HTR-8/SVneo (cell line): ENCODE data around the gene CSH2.
A peak's percentile ranks its signal among the peaks of the same experiment; 100 is the strongest.
"Not testable (repeated sequence)": the region's sequence is repeated elsewhere in the genome, so short reads cannot be mapped to it uniquely, and the experiment has no call there.

Experiments used
- DNase-seq: peaks from one replicate; pipeline ENCODE4 v3.0.0; 2011; ENCODE audit warnings: low spot score, mixed read lengths; ENCODE audit not compliant: insufficient read length
- FAIRE-seq: peaks from 2 replicates; lab custom pipeline; 2011; peaks lifted over from hg19 to GRCh38; lab: Jason Lieb, UNC

CSH2 gene

DNA sequence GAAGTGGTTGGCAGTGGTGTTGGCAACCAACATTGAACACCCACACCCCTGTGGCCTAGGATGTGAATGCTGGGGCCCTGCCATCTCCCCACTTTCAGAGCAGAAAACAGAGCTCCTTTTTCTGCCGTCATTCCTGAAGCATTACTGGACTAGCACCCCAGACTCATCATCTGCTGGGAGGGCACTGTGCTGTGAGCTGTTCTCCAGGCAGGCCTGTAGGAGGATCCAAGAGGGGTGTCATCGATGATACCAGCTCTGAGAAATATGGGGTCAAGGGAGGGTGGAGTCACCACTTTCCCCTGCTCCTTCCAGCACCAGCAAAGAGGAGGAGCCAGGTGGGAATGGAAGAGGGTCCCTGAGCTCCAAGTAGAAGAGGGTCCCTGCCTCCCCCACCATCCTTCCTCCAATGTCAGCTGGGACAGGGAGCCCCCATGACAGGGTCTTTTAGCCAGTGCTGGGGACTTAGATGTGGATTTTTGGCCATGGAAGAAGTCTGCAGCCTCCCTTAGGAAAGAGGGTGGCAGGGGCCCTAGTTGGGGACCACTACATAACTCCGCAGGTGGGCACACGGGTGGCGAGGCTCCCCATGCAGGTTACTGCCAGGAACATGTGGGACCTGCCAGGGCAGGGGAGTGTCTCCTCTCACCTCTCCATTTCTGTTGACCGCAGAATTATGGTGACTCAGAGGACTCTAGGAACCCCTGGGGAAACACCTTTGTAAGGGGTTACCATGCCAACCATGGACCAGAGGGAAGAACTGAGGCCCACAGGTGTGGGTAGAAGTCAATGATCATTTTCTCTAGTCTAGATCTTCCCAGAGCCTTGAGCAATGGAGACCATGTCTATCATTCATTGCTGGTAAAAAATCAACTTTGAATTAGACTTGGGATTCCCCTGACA, 25.7 kb upstream of the CSH2 start:
- DNase-seq, FAIRE-seq: not testable (repeated sequence)

DNA sequence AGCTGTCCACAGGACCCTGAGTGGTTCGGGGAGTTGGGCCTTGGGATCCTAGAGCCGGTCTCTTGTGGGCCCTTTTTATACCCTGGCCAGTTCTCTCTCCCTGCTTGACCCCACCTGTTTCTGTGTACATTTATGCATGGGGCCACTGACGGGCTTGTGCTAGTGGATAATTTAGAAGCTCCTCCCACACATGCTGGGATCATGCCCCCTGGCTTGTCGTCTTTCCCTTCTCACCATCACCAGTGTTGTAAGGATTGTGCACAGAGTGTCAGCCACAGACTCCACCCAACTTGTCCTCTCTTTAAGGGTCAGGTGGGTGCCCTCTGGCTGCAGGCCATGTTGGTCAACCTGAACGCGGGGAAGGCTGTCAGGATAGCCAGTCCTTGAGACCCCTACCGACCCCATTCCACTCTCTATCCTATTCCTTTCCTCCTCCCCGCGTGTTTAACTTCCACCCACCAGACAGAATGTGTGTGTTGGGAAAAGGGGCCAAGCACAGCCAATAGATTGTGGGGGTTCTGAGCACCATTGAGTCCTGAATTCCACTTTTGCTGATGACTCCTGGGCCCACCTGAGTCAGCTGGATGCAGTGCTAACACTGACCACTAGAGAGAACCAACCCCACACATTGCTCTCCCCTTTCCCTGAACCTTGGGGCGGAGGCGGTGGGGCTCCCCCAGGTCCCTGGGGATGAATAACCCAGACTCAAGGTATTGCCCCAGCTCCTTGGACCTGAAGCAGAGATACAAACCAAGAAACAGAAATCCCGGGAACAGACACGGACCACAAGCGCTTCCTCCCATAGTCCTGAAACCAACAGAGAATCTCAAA, 23.3 kb upstream of the CSH2 start, which contains the start of gene CSH1:
TSS of gene CSH1 (minus strand) at position 51 of the 831 bp plus-strand sequence. CDS start 63 bp downstream, outside the sequence.
- FAIRE-seq, DNase-seq: not testable (repeated sequence)

DNA sequence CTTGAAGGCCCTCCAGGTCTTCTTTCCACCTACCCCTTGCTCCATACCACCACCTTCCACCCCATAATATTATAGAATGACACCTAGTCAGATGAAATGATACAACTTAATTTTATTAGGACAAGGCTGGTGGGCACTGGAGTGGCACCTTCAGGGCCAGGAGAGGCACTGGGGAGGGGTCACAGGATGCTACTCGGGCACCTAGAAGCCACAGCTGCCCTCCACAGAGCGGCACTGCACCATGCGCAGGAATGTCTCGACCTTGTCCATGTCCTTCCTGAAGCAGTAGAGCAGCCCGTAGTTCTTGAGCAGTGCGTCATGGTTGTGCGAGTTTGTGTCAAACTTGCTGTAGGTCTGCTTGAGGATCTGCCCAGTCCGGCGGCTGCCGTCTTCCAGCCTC, 21.3 kb upstream of the CSH2 start:
- not testable (repeated sequence) for DNase-seq, FAIRE-seq

DNA sequence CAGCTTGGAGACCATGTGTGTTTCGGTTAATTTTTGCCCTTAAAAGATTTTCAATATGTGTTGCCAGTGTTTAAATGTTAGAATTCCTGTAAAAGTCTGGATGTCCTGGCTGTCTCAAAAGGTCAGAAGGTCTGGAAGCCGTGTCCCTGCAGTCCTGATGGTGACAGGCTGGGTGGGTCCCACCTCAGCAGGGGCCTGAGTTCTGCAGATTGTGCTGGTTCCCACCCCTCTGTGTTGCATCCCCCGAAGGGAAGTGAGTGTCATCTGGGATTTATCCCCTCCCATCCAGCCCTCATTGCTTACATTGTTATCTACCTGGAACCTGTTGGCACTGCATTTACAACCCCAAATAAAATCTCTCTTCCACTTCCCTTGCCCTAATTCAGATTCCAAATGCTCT, 20.5 kb upstream of the CSH2 start:
- not testable (repeated sequence) for FAIRE-seq, DNase-seq

DNA sequence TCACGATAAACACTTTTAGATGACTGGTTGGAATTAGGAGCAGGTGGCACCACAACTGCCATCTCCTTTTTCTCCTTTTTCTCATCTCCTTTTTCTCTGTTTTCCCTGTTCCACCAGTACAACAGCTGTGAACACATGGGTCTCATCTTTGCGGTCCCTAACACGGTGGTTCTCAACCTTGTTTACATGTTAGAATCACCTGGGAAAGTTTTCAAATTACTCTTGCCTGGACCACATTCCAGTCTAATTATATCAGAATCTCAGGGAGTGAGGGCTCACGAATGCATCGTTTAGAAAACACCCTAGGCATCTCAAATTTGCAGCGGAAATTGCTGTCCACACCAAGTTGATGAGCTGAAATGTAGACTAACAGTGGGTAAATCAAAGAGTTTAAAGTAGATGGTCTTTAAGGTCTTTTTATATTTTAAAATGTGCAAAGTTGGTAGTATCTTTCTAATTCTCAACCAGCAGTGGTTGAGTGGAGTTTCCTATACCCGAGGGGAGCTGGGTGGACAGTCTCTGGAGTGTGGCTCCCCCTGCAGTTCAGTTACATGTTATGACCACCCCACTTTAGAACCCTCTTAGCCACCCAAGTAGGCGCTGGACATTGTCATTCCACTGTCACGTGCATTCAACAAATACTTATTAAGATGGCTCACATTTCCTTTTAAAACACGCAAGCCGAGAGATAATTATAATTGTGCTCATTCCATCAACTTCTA, 19.0 kb upstream of the CSH2 start:
- FAIRE-seq, DNase-seq: not testable (repeated sequence)

DNA sequence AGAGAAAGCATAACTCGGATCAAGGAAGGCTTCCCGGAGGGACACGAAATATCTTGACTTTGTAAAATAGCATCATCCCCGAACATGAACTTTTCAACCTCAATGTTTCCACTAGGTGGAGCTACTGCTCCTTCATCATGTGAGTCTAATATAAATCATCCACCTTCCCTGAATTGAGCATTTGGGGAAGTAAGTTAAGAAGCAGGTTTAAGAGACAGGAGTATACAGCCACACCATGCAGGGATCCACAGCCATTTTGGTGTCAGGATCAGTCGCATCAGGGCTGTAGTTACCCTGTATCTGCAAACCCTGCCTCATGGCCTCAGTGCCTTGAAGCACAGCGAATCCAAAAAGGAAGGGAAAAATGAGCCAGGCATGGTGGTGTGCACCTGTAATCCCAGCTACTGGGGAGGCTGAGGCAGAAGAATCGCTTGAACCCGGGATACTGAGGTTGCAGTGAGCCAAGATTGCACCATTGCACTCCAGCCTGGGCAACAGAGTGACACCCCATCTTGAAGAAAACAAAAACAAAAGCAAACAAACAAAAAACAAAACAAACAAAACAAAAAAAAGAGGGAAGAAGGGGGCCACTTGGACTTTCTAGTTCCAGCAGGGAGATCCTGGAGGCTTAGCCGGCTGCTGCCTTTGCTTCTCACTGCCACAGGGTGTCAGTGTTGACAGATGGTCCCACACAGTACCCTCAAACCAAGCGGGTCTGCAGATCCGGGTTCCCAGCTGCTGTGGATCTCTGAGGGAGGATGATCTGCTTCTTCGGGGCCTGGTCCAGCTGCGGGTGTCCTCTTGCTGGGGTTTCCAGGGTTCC, 15.8 kb upstream of the CSH2 start:
- not testable (repeated sequence) for DNase-seq, FAIRE-seq

DNA sequence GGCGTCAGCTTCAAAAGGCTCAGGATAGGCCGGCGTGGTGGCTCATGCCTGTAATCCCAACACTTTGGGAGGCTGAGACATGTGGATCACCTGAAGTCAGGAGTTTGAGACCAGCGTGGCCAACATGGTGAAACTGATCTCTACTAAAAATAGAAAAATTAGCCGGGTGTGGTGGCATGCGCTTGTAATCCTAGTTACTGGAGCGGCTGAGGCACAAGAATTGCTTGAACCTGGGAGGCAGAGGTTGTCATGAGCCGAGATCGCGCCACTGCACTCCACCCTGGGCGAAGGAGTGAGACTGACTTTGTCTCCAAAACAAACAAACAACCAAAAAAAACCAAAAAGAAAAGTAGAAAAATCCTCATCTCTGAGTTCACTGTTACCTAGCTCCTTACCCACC, 11.6 kb upstream of the CSH2 start:
- not testable (repeated sequence) for FAIRE-seq, DNase-seq

DNA sequence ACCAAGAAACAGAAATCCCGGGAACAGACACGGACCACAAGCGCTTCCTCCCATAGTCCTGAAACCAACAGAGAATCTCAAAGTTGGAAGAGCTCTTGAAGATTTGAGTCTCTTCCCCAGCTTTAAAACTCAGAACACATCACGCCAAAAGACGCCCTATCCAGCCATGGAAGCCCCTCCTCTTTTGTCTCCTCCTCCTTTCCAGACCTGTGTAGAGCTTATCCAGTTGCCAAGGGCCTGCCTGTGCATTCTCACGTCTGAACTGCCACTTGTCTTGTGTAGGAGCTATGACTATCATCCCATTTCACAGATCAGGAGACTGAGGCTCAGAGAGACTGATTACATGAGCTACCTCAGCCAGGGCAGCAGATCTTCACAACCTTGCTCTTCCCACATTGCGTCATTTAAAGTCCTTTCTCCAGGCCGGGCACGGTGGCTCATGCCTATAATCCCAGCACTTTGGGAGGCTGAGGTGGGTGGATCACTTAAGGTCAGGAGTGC, 9.2 kb upstream of the CSH2 start:
- not testable (repeated sequence) for DNase-seq, FAIRE-seq

DNA sequence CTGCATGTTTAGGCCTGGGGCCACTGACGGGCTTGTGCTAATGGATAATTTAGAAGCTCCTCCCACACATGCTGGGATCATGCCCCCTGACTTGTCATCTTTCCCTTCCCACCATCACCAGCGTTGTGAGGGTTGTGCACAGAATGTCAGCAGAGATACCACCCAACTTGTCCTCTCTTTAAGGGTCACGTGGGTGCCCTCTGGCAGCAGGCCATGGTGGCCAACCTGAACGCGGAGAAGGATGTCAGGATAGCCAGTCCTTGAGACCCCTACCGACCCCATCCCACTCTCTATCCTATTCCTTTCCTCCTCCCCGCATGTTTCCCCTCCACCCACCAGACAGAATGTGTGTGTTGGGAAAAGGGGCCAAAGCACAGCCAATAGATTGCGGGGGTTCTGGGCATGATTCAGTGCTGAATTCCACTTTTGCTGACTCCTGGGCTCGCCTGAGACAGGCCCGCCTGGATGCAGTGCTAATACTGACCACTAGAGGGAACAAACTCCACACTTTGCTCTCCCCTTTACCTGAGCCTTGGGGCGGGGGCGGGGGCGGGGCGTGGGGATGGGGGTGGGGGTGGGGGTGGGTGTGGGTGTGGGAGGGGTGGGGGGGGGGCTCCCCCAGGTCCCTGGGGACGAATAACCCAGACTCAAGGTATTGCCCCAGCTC, 8.6 kb upstream of the CSH2 start, which contains the start of gene GH2:
TSS of gene GH2 (minus strand) at position 10 of the 667 bp plus-strand sequence. CDS start 143 bp downstream, outside the sequence.
- DNase-seq: peak; percentile 88
- FAIRE-seq: no peak

DNA sequence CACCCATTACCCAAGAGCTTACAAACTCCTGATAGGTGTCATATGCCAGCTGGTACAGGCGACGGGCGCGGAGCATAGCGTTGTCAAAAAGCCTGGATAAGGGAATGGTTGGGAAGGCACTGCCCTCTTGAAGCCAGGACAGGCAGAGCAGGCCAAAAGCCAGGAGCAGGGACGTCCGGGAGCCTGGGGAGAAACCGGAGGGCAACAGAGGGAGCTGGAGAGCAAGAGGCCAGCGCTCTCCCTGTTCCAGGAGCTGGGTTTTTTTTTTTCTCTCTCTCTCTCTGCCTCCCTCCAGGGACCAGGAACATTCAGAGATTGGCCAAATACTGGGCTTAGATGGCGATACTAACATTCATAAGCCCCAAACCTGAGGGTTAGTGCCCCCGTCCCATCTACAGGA, 7.9 kb upstream of the CSH2 start:
- FAIRE-seq: not testable (repeated sequence)

DNA sequence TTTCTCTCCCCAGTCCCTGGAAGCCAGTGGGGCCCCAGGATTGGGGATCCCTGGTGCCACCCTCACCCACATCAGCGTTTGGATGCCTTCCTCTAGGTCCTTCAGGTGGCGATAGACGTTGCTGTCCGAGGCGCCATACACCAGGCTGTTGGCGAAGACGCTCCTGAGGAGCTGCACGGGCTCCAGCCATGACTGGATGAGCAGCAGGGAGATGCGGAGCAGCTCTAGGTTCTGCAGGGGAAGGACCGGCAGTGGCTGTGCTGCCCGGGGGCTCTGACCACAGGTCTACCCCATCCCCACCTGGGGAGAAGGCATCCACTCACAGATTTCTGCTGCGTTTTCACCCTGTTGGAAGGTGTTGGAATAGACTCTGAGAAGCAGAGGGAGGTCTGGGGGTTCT, 7.2 kb upstream of the CSH2 start:
- FAIRE-seq (no peak), DNase-seq (no peak)

More for the DNA sequence above, 7.9 kb upstream of the CSH2 start:
- not testable (repeated sequence) for DNase-seq

DNA sequence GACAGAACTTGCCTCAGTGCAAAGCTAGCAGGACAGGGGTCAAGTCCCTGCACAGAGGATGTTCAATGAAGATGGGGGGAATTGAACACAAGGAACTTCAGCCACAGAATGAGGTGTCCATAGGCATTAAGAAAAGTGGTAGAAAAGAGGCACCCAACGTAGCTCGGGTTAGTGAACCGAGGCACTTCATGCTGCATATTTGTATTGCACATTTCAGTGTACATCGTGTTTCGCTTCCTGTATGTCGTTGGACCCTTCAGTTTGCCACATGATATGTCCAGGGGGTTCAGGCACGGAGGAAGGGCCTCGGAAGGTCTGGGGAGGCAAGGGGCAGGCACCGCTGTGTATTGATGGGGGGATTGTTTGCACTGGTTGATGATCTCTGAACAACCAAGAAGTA, 4.9 kb upstream of the CSH2 start:
- FAIRE-seq: not testable (repeated sequence)

DNA sequence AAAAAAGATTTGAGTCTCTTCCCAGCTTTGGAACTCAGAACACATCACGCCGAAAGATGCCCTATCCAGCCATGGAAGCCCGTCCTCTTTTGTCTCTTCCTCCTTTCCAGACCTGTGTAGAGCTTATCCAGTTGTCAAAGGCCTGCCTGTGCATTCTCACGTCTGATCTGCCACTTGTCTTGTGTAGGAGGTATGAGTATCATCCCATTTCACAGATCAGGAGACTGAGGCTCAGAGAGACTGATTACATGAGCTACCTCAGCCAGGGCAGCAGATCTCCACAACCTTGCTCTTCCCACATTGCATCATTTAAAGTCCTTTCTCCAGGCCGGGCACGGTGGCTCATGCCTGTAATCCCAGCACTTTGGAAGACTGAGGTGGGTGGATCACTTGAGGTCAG, 1.2 kb upstream of the CSH2 start:
- not testable (repeated sequence) for DNase-seq, FAIRE-seq

More for the DNA sequence above, 4.9 kb upstream of the CSH2 start:
- DNase-seq: not testable (repeated sequence)

DNA sequence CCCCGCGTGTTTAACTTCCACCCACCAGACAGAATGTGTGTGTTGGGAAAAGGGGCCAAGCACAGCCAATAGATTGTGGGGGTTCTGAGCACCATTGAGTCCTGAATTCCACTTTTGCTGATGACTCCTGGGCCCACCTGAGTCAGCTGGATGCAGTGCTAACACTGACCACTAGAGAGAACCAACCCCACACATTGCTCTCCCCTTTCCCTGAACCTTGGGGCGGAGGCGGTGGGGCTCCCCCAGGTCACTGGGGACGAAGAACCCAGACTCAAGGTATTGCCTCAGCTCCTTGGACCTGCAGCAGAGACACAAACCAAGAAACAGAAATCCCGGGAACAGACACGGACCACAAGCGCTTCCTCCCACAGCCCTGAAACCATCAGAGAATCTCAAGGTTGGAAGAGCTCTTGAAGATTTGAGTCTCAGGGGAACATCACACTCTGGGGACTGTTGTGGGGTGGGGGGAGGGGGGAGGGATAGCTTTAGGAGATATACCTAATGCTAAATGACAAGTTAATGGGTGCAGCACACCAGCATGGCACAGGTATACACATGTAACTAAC, 667 bp upstream of the CSH2 start:
- FAIRE-seq, DNase-seq: not testable (repeated sequence)

DNA sequence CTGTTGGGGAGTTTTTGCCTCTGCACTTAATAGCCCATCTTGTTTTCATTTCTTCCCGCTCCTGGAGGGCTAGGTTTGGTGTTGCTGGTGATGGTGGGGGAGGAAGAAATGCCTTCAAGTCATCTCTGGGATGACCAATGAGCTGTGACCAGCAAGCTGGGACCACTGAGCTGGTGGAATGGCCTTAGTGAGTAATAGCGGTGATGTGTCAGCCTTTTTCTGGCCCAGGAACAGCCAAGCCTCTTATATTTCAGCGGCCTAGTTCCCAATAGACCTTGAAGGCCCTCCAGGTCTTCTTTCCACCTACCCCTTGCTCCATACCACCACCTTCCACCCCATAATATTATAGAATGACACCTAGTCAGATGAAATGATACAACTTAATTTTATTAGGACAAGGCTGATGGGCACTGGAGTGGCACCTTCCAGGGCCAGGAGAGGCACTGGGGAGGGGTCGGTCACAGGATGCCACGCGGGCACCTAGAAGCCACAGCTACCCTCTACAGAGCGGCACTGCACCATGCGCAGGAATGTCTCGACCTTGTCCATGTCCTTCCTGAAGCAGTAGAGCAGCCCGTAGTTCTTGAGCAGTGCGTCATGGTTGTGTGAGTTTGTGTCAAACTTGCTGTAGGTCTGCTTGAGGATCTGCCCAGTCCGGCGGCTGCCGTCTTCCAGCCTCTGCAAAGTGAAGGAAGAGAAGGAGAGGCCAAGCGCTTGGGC, 1.7 kb downstream of the CSH2 start:
- not testable (repeated sequence) for DNase-seq, FAIRE-seq

DNA sequence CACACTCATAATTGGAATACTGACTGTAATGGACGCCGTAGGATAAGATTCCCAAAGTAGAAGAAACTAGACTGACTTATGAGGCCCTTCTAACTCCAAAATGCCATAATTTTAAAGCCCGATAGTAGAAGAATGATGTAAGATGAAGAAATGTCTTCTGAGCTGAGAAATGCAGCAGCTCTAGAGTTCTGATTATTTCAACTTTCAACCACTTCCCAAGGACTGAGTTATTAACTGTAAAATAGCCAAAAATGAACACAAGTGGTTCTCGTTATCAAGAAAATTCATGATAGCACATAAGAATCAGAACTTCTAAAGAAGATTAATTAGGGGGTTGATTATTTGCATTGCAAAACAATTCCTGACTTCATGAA, 3.2 kb downstream of the CSH2 start:
- not testable (repeated sequence) for FAIRE-seq, DNase-seq
